Ovary (tissue), 10 donors: ENCODE results near the gene C9orf152. TPM values are rescaled to one million over a fixed set of nuclear protein-coding genes. Genes with fewer than 3 reads are reported as not detected.

Experiments used
- DNase-seq, 5 donors: peaks; one replicate each; pipeline ENCODE4 v3.0.0-alpha.2; 2019 to 2020
- H3K27ac ChIP-seq, 2 donors: fragments of 200-600 bp; one replicate each; pipeline versions ENCODE4 v1.5.1 to v1.8.0; 2019 to 2022
- H3K27me3 ChIP-seq: fragments of 200-600 bp; one replicate; pipeline ENCODE4 v1.8.0; 2022
- H3K36me3 ChIP-seq: fragments of 200-600 bp; sonication (generic); one replicate; pipeline ENCODE4 v1.5.1; 2019
- H3K4me1 ChIP-seq: one replicate; pipeline ENCODE4 v1.8.1; 2013; ENCODE audit warnings: mild to moderate bottlenecking, moderate library complexity; ENCODE audit not compliant: insufficient read depth
- H3K4me3 ChIP-seq: fragments of 200-600 bp; sonication (generic); one replicate; pipeline ENCODE4 v1.5.1; 2017
- H3K9me3 ChIP-seq, 2 donors: fragments of 200-600 bp in 1 of 2; sonication (generic) in 1 of 2; one replicate each; pipeline versions ENCODE4 v1.5.1 to v1.8.1; 2013 to 2019; ENCODE audit warnings: mild to moderate bottlenecking in 1 of 2, moderate library complexity in 1 of 2
- EP300 ChIP-seq: sonication (generic); formaldehyde crosslinking; IDR thresholded peaks from one replicate; pipeline ENCODE4 v1.6.1; 2017; ENCODE audit warnings: antibody characterized with exemption
- POLR2A ChIP-seq: fragments of 450-650 bp; IDR thresholded peaks from one replicate; pipeline ENCODE4 v1.6.1; 2017; ENCODE audit warnings: antibody characterized with exemption, mild to moderate bottlenecking, moderate library complexity
- WGBS, 3 donors: extraction: QIAGEN DNeasy Blood & Tissue Kit in 1 of 3; methylation state at CpG; one replicate each; pipeline versions ENCODE4 v1.1.5 to v1.1.7; 2013 to 2017; 5-methylcytosine and 5-hydroxymethylcytosine counted together
- intact Hi-C, 4 donors: fragments of 100-400 bp; cut with DNase I; formaldehyde crosslinking; loops; one replicate each; pipeline versions ENCODE4 v1.11.0 to v1.15.1; 2022 to 2023
- long read RNA-seq, 3 donors: library from polyadenylated mRNA in 2 of 3; unstranded in 2 of 3; transcript quantifications; one replicate each; pipeline ENCODE4 v2.0.0 and lab custom pipeline, GENCODE V29; 2021 to 2026
- polyA plus RNA-seq, 2 donors: library from polyadenylated mRNA; stranded (reverse); fragments of 200-250 nt in 1 of 2; fragments of 350-450 nt in 1 of 2; fragmentation: Illumina TruSeq in 1 of 2; extraction: RNeasy Lipid Tissue Mini Kit (QIAGEN cat#74804) in 1 of 2; gene quantifications; one replicate each; pipeline ENCODE4 v1.2.3, GENCODE V29; 2013 to 2014
- total RNA-seq, 7 donors: library from RNA; depleted of rRNA in 2 of 7; stranded (reverse); fragments of >200 nt in 2 of 7; fragmentation: NEBNext Ultra II Directional in 3 of 7; extraction: Animal tissue kit (Norgen Biotek cat#: 25700) in 3 of 7; gene quantifications; one replicate each; pipeline versions ENCODE4 v1.1.0 to v1.2.4, GENCODE V29; 2016 to 2023
- TF ChIP-seq, protein P1 (sequence below), 3 donors: fragments of 450-650 bp in 2 of 3; fragments of 200-600 bp in 1 of 3; IDR thresholded peaks; one replicate each; pipeline versions ENCODE4 v1.5.1 to v1.8.0; 2016 to 2022; ENCODE audit warnings: antibody characterized with exemption in 3 of 3, mild to moderate bottlenecking in 1 of 3
- donor health status: DM: no; HTN: no; CAD: no; lungs with moderate emphysema.
- donor health status: DM: no; HTN: no; CAD: no.
- donor health status: Bipolar disorder and iron deficiency.
- donor health status: DM: yes; HTN: yes; CAD: no.
- donor health status: DM: no; HTN: no; CAD: no.
- donor health status: DM: yes; HTN: yes; CAD: no.

Gene C9orf152, protein sequence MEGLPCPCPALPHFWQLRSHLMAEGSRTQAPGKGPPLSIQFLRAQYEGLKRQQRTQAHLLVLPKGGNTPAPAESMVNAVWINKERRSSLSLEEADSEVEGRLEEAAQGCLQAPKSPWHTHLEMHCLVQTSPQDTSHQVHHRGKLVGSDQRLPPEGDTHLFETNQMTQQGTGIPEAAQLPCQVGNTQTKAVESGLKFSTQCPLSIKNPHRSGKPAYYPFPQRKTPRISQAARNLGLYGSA
- under 1 TPM in 4 of 7 donors, not detected in 3; 0.12 to 0.34 (median 0.25) TPM for total RNA-seq
- polyA plus RNA-seq: under 1 TPM in 1 of 2 donors, not detected in 1; 0.07 TPM
- long read RNA-seq, donor 1: 0 reads
- long read RNA-seq, donor 2: 0 reads
- long read RNA-seq, donor 3: 0 reads

DNA sequence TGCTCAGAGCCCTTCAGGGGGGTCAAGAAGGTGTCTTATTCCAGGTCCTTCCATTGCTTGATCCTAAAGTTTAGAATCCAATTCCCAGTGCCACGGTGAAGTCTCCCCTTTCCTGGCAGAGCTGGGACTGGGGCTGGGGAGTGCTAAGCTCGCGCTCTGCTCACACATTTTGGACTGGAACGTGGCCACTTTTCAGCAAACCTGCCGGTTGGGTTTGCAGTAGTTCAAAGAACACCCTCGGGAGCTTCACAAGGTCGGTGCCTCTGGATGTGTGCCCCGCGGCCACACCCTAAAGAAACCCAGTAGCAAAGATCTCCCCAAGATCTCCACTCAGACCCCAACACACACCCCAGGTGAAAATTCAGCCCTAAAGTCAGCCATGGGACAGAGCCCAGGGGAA lies at the start of gene C9orf152:
C9orf152 (minus strand) TSS at position 129 of the 400 bp plus-strand sequence. CDS start 580 bp downstream, outside the sequence.
- Histone ChIP-seq H3K4me3 (no peak within 1 kb of the TSS), H3K27ac (no peak within 1 kb of the TSS), H3K36me3 (no peaks in the 10 kb centered on the region), H3K4me1 (no peaks in the 10 kb centered on the region), H3K27me3 (no peaks in the 10 kb centered on the region), H3K9me3 (no peaks in the 10 kb centered on the region)
- intact Hi-C loops: no loop called here
- 73 to 86% (median 80%) methylated on average over 9 of the region's 9 CpGs for WGBS, 3 donors
- TF ChIP-seq EP300 (no peak), POLR2A (no peak)
- TF ChIP-seq, protein P1, sequence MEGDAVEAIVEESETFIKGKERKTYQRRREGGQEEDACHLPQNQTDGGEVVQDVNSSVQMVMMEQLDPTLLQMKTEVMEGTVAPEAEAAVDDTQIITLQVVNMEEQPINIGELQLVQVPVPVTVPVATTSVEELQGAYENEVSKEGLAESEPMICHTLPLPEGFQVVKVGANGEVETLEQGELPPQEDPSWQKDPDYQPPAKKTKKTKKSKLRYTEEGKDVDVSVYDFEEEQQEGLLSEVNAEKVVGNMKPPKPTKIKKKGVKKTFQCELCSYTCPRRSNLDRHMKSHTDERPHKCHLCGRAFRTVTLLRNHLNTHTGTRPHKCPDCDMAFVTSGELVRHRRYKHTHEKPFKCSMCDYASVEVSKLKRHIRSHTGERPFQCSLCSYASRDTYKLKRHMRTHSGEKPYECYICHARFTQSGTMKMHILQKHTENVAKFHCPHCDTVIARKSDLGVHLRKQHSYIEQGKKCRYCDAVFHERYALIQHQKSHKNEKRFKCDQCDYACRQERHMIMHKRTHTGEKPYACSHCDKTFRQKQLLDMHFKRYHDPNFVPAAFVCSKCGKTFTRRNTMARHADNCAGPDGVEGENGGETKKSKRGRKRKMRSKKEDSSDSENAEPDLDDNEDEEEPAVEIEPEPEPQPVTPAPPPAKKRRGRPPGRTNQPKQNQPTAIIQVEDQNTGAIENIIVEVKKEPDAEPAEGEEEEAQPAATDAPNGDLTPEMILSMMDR (IDR thresholded peaks at IDR 0.05): no peak
- no peak for DNase-seq

DNA sequence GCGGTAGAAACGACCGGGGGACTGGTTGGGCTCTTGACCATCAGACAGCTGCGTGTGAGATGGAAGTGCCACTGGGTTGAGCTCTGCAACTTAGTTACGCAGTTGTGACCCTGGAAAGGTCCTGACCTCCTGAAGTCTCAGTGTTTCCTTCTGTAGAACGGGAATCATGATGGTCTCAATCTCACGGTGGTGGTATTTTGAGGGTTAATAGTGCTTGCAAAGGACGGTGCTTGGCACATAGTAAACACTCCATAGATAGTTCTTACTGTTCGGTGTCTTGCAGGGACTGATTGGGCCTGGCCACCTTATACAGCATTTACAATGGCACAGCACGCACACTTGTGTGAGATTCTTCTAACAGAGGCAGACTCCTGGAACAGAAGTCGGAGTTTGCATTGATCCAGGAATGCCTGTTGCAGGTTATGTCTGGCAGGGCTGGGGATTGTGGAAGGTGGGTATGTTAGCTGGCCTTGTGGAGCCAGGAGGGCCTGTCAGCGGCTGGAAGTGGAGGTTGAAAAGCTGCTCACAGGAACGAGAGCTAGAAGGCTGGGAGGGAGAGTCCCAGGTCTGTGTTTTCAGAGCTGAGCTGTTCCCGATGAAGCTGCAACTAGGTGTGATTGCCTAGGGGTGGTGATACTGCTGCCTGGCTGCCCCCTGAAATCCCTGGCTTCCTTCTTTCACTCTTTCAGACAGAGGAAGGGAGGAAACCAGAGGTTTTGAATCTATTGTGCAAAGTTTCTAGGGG lies 49.3 kb upstream of the C9orf152 start:
- H3K4me3 ChIP-seq: peak overlapping the region; percentile 95
- H3K4me1 ChIP-seq: peaks cover 6% of the 10 kb centered on the region
- peak overlapping the region; percentile 62 to 93 for H3K27ac ChIP-seq
- WGBS, 3 donors: 7 to 10% (median 9%) methylated on average over 14 of the region's 14 CpGs
- no peaks in the 10 kb centered on the region for H3K27me3 ChIP-seq
- TF ChIP-seq EP300: no peak
- intact Hi-C loops: no loop called here
- H3K36me3 ChIP-seq: no peaks in the 10 kb centered on the region
- no peaks in the 10 kb centered on the region for H3K9me3 ChIP-seq
- peak; percentile 17 to 37 (median 23) for DNase-seq

DNA sequence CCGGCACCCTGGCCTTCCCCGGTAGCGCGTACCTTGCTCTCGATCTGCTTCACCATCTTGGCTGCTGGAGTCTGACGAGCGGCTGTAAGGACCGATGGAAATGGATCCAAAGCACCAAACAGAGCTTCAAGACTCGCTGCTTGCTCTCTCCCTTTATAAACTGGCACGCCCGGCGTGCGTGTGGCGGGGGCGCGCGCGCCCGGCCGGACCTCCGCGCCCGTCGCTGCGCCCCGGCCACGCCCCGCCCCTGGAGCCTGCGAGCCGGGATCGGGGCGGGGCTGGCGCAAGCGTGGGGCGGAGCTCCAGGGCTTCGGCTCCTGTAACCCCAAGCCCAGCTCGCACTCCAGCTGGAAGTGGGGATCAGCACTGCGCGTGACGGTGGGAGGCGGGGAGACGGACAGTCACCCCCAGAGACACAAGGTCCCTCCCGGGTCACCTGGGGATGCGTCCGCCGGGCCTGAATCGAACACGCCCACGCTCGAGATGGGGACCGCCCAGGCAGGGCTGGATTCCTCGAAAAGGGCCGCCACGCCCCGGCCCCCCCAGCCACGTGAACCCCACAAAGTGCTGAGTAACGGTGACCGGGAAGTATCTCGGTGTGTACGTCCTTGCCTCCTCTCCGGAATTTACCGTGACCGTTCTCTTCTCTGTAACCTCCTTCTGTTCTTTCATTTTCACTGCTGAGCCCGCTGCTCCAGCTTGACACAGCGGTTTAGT lies 48.6 kb upstream of the C9orf152 start, which contains the start of gene TXN:
TXN (minus strand) TSS at position 128 of the 717 bp plus-strand sequence; CDS start at position 56, 72 bp downstream.
- 0% methylated on average over 59 to 65 of the region's 65 CpGs for WGBS, 3 donors
- peaks cover 8% of the 10 kb centered on the region for H3K4me1 ChIP-seq
- no peaks in the 10 kb centered on the region for H3K9me3 ChIP-seq

DNA sequence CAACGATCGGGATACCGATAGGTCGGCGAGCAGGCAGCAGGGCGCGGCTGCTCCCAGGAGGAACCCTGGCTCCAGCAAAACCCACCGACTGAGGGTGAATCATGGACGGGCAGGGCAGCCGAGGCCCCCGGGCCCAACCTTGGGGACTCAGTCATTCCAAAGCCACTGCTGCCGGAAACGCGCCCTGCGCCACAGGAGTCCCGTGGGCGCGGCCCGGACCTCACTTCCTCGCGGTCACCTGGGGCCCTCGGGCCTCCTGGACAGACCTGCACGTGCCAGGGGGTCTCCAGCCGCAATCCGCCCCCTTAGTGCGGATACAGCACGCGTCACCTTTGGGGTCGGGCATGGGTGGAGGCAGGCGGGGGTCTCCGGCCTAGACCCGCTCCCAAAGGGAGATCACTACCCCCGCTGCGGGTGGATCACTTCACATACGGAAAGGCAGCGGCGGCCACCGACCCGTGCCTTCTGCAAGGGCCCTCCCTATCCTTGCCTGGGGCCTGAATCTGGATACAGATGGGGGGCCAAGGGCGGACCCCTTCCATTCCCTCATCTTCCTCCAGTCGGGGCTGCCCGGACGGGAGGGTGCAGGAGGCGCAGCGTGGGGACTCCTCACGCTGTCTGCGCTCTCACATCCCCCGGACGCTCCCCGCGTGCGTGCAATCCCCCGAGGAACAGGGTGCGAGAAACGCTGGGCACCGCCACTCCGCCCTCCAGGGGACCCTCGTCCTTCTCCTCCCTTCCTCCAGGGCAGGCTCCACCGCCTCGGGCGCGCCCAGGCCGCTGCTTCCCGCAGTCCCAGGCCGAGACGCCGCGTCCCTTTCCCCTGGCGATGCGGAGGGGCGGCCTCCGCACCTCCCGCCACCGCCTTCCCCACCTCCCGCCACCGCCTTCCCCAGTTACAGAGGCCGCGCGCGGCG lies 47.8 kb upstream of the C9orf152 start:
- peak; percentile 50 to 69 (median 59) for DNase-seq
- 0 to 1% (median 0%) methylated on average over 64 to 81 of the region's 81 CpGs for WGBS, 3 donors
- H3K4me1 ChIP-seq: peaks cover 8% of the 10 kb centered on the region
- no peaks in the 10 kb centered on the region for H3K9me3 ChIP-seq
- TF ChIP-seq POLR2A: peak; percentile 11
- TF ChIP-seq, protein P1 (IDR thresholded peaks at IDR 0.05): no peak
- no peaks in the 10 kb centered on the region for H3K27me3 ChIP-seq
- H3K27ac ChIP-seq: peak overlapping the region; percentile 62 to 93
- peak overlapping the region; percentile 95 for H3K4me3 ChIP-seq
- intact Hi-C loops: no loop called here
- no peaks in the 10 kb centered on the region for H3K36me3 ChIP-seq

More for the DNA sequence above, 48.6 kb upstream of the C9orf152 start, which contains the start of gene TXN:
- intact Hi-C loops: no loop called here
- peak within 1 kb of the TSS; percentile 62 to 93 for H3K27ac ChIP-seq
- DNase-seq: peak; percentile 89 to 93 (median 90)
- no peaks in the 10 kb centered on the region for H3K27me3 ChIP-seq
- peak; percentile 65 for TF ChIP-seq EP300
- TF ChIP-seq, protein P1 (IDR thresholded peaks at IDR 0.05): no peak
- peak; percentile 82 for TF ChIP-seq POLR2A
- peak within 1 kb of the TSS; percentile 95 for H3K4me3 ChIP-seq
- no peaks in the 10 kb centered on the region for H3K36me3 ChIP-seq
